NCI-H1105 (cell line): Measurements from ENCODE around the gene FAIM2.

ENCODE experiments used
- DNase-seq: peaks from one replicate; lab custom pipeline; 2025; lab: John Stamatoyannopoulos, UW

Gene FAIM2

DNA sequence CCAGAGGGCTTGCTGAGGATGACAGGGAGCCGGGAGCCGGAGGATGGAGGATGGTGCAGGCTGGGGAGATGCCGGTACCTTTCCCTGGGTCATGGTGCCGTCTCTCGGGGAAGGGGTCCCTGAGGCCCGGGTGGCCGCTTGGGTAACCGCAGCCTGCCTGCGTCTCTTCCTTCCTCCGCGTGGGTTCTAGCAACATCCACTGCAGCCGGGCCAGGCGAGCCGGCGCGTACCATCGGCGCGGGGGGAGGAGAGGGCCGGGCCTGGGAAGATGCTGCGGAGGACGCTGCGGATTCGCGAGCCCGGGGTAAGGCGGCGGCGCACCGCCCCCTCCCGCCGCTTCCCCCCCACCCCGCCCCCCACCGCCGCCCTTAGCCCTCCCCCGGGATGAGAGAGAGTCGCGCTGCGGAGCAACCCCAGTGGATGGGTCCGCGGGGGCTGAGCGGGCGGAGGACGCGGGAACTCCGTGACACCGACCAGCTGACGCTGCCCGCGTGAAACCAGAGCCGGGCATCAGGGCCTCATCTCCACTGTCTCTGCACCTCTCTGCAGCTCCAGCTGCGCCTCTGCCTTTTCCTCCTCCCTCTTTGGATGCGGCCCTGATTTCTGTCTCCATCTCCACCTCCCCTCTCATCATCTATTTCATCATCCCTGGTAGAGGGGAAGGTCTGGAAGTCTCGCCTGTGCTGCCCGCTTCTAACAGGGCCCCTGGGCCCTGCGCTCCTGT is at the start of gene FAIM2:
FAIM2 (minus strand) TSS at position 201 of the 724 bp plus-strand sequence; CDS start at position 93, 108 bp downstream.
- no peak for DNase-seq

DNA sequence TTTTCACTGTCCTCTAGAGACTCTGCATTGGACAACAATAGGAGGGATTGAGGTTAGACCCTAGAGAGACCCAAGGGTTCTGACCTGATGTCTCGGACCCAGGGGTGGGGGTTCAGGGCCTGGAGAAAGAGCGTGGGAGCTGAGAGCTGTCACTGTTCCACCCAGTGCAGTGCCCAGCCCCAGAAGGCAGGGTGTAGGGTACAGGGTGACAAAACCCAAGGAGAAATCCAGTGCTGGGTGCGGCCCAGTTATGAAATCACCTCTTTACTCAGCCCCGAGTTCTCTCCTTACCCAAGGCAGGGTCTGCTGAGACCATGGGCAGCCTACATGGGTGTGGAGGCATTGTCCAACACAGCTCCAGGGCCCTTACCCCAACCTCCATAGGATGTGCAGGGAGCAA is 49.5 kb upstream of the FAIM2 start:
- no peak for DNase-seq

DNA sequence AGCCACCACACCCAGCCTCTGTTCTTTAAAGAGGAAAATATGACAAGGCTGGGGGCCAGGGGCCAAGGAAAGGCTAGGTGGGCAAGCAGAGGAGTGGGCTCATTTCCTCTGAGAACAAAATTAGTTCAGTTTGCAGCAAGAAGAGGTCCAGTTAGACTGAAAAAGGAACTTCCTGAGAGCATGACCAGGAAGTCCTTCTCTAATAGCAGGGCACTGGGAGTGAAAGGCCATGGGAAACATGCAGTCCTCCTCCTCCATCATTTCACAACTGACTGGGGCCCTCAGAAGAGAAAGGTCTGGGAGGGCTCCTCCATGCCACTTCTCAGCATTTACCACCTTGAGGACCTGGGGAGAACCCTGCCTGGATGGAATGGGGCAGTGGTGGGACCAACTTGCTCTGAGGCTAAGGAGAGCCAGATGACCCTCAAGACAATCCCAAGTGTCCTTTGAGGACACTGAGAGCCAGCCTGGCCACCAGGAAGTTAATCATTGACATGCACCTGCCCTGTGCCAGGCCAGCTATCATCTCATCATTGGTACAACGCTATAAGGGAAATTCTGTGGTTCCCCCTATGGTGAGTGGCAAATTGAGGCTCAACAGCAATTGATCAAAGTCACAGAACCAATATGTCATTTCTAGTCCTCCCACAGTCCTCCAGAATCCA is 48.8 kb upstream of the FAIM2 start:
- DNase-seq, result no peak

DNA sequence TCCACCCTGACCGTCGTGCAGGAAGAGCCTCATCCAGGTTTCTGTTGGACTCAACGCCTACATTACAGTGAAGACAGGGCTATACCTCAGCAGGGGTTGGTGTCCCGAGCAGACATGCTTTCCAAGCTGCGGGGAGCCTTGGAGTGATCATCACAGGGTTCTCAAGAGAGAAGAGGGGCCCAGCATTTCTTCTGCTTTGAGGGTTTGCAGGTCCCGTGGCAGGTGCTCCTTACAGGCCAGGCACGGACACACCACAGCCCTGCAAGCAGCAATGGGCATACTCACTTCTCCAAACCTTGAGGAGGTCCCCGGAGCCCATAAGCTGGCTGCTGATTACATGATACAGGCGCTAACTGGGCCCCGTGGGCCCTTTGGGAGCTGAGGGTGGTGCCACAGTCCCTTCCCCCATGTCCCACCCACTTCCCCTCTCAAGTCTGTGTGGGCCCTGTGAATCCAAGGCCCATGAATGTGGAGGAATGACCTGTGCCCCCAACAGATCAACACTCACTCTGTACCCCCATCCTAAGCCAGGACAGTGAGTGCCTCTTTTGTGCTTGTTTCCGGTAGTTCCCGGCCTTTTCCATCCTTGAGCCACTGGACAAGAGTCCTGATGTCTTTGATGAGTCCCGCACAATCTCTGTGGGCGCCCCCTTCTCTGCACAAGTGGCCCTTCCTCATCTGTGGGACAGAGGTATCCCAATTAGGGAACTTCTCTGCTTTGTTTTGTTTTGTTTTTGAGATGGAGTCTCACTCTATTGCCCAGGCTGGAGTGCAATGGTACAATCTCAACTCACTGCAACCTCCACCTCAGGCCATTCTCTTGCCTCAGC is 47.9 kb upstream of the FAIM2 start:
- no peak for DNase-seq

DNA sequence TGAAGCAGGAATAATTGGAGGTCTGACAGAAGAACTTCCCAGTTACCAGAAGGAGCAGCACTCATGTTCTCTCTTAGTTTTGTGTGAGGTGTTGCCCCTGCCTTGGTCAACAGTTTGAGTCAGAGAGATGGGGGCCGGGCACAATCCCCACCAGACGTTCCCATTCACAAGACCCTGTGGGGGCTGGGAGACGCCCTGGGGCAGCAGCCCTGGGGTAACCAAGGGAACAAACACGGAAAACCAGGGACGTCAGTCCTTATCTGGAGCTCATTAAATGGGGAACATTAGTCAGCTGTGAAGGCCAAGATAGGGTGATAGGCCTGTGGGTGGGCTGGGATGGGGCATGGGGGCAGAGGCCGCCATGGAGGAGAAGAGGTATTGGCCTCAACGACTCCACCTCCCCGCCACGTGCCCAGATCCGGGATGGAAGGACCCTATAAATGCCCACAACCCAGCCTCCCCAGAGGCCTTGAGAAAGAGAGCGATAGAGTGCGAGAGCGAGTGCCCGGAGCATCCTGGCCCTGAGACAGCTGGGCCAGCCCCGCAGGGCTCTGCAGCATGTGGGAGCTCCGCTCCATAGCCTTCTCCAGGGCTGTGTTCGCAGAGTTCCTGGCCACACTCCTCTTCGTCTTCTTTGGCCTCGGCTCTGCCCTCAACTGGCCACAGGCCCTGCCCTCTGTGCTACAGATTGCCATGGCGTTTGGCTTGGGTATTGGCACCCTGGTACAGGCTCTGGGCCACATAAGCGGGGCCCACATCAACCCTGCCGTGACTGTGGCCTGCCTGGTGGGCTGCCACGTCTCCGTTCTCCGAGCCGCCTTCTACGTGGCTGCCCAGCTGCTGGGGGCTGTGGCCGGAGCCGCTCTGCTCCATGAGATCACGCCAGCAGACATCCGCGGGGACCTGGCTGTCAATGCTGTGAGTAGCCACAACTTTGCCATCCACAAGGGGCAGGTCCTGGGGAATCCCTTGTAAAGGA is 46.9 kb upstream of the FAIM2 start, which contains the start of gene AQP2:
AQP2 (plus strand) TSS at position 465 of the 979 bp plus-strand sequence; CDS start at position 559, 94 bp downstream.
- DNase-seq, result no peak

DNA sequence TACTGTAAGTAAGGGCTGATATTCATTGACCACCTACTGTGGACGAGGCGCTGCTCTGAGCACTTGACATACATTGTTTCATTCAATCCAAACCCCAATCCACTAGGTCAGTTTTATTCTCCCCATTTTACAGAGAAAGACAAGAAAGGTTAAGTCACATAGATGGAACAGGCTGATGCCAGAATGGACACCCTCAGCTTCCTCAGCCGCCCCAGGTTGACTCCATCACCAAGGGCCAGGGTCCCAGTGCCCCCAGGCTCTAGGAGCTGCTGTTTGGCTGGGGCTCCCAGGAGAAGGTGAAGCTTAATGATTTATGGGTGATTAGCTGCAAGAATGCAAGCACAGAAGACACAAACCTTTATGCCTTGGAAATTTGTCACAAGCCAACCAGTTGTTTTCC is 46.2 kb upstream of the FAIM2 start:
- no peak for DNase-seq

DNA sequence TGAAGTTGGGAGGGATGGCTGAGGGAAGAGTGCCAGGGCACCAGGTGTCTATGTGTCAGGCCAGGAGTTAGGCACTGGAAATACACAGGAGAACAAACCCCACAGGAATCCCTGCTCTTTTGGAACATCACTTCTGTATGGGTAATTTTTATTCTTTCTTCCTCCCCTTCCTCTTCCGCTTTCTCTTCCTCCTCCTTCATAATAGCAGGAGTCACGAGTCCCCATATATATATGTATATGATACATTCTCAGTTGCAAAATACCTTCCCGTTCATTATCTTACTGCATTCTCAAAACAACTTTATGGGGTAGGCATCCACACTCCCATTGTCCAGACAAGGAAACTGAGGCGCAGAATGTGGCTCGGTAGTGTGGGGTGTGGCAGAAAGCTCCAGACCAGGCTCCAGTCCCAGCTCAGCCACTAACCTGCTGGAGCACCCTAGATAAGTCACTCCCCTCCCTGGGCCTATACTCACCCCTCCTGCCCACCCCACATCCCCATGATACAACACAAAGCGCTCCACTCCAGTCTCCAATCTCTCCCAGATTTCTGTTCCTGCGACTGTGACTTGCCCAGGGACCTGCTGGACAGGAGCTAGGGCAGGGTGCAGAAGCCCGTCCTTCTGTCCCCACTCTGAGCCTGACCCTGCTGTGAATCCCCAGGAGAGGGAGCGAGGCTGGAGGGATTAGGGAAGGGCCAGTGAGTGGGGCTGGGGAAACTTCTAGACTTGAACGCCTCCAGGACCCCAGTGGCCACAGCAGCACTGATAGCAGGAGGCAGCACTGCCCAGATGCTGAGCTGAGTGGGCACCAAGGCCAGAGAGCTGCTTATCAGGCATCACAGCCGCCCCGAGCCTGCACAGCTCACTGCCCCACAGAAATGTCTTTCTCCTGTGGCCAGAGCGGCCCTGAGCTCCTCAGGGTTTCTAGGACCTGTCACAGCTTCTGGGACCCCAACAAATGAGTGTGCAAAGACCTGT is 45.5 kb upstream of the FAIM2 start:
- no peak for DNase-seq

DNA sequence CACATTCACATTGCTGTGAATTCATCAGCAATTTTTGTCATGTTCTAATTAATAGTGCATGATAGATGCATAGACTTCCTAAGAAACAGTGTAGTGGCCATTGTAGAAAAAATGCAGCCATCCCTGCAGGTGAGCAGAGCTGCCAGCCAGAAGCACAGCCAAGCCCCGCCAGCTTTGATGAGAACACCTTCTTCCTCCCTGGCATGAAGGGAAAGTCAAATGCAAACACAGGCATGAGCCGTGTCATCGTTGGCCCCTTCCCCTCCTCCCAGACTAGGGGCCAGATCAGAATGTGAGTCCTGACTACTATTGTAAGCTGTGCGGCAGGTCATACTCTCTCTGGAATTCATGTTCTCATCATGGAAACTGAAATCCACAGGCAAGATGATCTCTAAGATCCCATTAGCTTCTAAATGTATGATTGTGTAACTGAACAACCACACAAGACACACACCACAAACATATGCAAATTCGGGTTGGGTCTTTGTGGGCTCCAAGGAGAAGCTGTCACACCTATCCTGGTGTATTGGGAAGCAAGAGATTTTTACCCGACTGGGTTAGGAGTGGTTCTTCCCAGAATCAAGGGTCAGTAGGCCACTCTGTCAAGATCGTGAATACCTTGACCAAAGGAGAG is 44.0 kb upstream of the FAIM2 start:
- no peak for DNase-seq

DNA sequence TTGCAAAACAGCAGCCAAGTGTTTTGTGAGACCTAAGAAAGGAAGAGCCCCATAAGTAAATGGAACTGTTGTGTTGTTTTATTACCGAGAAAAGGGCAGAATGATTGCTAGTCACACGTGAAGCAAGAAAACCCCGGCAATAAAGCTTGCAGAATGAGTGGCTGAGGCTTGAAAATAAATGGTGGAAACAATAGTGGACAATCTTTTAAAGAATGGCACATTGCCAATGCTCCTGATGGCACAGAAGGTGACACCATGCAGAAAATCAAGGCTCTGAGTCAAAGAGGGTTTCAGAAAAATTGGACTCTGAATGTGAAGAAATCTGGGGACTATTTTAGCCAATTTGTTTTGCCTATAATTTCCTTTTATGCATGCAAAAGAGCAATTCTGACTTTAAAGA is 42.8 kb upstream of the FAIM2 start:
- no peak for DNase-seq

DNA sequence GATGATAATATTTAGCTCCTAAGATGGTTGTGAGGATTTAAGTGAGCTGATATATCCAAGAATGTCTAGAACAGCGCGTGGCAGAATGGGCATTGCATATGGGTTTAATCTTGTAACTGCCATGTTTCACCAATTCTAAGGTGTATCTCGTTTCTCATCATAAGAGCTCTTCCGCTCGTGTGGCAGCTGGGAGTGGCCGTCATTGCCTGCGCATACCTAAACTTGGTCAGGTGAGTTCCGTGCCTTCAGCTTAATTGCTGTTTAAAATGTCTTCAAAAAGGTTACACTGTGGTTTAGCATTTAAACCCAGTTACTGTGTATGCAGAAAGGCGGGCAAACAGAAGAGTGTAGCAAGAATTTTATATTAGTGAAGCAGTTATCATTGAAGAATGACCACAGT is 42.4 kb upstream of the FAIM2 start:
- DNase-seq, result no peak

DNA sequence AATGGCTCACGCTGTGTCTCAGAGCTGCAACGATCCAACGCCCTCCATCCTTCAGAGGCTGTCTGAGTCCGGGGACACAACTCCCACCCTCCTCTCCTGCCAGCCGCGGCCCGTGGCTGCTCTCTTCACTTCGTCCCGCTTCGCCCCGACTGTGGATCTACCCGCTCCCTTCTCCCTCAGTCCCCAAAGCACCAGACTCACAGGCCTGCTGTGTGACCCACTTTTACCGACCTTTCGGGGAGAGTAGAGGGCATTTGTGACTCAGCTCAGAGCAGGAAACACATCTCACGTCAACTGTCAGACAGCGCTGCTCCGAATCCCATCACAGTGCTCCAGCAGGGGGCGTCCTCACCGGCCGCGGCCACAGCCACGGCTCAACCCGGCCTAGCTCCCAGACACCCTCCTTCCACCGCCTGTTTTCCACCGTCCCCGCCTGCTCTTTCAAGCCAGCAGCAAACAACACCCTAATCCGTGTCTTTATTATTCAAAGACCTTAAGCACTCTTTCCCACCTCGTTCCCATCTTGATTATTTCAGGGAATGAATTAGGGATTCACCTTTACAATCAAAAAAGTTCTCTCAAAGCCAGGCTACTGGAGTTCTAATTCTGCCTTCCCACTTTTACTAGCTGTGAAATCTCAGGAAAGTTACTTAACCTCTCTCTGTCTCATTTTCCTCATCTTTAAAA is 41.8 kb upstream of the FAIM2 start:
- no peak for DNase-seq

DNA sequence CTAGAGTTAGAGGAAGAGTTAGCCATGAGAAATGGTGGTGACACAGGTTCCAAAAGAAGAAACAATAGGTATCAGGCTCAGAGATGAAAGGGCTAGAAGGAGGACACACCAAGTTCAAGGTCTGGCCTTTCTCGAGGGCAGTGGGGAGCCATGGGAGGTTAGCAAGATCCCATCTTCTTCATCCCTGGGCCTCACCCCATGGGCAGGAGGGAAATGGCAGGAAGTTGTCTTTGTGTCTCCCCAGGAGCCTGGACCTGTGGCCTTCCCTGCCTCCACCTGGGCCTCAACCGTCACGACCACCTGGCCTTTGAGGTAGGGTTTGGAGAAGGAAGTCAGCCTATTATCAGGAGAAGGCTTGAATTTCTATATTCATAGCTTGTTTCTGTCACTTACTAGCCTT is 41.0 kb upstream of the FAIM2 start:
- no peak for DNase-seq

DNA sequence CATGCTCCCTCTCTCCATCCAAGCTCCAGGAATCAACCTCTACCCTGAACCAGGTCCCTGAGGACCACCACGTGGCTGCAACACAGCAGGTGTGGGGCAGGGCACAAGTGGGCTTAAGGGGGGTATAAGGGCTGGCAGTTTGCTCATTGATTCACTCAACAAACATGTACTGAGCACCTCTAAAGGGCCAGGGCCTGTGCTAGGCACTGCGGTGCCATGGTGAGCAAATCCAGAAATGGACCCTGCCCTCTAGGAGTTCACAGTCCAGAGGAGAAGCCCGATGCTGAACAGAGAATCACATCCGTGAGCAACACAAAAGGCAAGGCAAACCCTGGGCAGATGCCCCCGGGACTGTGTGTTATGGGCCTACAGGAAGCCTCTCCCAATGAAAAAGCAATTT is 40.3 kb upstream of the FAIM2 start:
- no peak for DNase-seq

DNA sequence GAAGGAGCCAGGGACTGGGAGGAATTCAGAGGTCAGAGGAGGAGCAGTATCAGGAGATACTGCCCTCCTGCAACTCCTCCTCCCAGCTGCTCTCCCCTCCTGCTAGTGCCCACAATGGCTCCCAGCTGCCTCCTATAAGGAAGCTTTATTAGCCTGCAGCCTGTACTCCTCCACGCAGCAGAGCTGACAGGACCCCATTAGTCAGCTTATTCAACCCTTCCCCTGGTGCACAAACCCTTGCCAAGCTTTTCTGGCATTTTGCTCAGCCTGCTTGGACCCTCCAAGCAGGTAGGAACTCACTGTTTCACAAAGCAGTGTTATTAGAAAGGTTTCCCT is 39.9 kb upstream of the FAIM2 start:
- DNase-seq, result no peak

DNA sequence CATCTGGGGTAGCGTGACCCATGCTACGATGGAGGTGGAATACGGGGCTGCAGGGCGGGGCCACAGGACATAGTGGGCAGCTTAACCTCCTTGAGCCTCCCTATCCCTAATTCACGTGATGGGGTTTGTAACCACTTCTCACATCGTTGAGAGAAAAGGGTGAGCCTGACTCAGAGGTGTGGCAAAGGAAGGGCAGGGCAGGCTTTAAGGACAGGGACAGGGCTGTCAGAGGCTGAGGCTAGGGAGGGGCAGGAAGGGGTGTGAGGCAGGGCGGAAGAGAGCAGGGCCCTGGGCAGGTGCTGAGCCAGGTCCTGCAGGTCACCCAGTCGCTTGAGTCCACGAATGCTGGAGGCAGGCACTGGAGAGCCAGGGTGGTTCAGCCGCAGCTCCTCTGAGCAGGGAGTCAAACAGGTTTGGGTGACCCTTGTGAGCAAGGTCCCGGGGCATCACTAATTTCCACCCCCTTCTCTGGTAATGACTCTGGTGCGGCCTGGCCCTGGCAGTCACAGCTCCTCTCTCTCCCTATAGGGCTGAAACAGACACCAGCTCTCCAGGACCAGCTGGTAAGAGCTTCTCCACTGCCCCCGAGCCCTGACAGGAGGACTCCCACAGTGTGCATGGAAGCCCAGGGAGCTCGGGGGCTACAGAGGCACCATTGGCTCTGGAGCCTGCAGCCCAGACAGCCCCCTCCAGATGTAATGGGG is 39.4 kb upstream of the FAIM2 start:
- no peak for DNase-seq

DNA sequence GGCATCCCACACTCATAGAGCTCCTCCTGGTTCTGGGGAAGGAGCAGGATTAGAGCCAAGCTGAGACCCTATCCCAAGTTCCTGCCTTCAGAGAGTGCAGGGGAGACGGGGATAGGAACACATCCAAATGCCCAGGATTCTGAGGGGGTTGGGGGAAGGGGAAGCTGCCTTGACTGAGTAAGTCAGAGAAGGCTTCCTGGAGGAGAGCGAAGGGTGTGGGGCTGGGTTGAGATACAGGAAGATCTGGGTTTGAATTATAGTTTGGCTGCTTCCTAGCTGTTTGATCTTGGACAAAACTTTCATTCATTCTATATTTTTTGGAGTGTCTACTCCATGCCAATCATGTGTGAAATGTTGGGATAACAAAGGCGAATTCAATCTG is 38.8 kb upstream of the FAIM2 start:
- no peak for DNase-seq

DNA sequence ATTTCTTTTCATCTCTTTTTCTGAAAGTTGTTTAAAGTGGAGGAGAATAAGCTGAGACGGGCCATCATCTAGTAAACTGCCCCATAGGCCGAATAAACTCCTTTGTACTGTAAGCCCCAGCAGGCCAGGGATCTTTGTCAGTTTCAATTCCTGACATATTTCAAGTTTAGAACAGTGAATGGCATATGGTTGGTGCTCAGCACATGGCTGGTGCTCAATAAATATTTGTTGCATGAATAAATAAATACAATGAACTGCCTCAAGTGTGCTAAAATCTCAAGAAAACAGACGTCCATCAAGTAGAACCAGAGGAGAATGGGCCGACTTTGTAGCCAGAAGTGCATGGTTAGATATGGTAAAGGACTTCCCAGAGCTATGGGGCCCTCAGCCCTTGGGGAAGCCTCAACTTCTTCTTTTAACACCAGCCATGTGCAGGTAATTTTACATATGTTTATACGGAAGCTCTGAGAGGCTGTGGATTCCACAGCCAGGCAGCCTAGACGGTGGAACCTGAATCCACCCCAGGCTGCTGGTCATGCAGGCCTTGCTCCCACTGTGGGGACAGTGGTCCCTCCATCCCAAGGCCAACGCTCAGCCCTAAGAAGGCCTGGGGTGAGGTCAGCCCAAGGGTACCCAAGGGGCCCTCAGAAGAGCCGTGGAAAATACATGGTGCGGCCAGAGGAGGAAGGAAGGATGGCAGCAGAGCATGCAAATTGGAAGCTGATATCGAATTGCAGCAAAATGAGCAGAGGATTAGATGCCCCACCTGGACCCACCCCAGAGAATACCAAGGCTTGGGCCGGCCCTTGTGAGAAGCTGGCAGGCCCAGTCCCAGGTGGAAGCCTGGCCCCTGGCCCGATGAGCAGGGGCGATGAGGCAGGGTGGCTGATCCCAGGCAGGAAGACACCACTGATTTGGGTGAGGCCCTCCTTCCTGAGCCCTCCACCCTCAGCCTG is 38.1 kb upstream of the FAIM2 start:
- no peak for DNase-seq

DNA sequence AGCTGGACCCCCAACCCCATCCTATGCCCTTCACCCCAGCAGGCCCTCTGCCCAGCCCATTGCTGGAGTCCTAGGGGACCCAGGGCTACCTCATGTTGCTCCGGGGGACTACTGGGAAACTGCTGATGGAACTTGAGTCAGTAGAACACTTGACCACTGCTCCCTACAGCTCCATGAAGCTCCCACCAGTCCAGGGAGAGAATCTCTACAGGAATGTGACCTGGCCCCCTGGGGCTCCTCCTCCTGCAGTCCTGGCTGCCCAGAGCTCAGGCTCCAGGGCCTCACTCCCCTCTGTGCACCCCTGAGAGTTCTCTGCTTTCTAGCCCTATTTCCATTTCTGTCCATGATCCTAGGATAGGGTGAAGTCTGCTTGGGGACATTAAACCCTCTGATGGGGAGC is 36.0 kb upstream of the FAIM2 start:
- no peak for DNase-seq
